Measurements from ENCODE around the gene NFATC2IP. TPM values are rescaled to one million over a fixed set of nuclear protein-coding genes. Genes with fewer than 3 reads are reported as not detected.

Gene NFATC2IP
- total and polyA plus RNA-seq, 2 of the 13 experiments (the other 11 are each of a cell fraction or from before 2014, with no cell fraction given): 32.1 to 48.5 TPM

DNA sequence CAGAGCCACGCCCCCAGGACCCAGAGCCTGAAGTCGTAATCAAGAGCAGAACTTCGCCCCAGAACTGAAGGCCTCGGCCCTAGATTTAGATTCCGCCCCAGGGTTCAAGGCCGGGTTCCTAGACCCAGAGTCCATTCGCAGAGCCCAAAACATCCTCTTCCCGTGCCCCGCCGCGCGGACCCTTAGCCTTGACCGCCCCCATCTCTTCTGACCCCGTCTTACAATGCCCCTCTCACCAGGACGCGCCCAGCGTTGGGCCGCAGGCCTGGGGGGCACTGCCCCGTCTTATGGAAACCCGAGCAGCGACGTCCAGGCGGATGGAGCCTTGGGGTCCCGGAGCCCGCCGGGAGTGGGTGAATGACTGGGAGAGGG lies 14.0 kb upstream of the NFATC2IP start (continued):
- no peak for TF ChIP-seq PCBP2 (optimal IDR thresholded peaks at IDR 0.05; ENCODE audit: low read depth, low read length, poor library complexity, severe bottlenecking)
- no peak for TF ChIP-seq GLI4 (CRISPR knock-in tag; IDR thresholded peaks at IDR 0.05; ENCODE audit: borderline replicate concordance)
- peak; percentile 12 for TF ChIP-seq SKI (IDR thresholded peaks at IDR 0.05; ENCODE audit: partially characterized antibody)
- TF ChIP-seq ZNF598 (CRISPR knock-in tag; IDR thresholded peaks at IDR 0.05; ENCODE audit: borderline replicate concordance): no peak
- TF ChIP-seq ERF (CRISPR knock-in tag; IDR thresholded peaks at IDR 0.05): no peak
- TF ChIP-seq, protein P1, sequence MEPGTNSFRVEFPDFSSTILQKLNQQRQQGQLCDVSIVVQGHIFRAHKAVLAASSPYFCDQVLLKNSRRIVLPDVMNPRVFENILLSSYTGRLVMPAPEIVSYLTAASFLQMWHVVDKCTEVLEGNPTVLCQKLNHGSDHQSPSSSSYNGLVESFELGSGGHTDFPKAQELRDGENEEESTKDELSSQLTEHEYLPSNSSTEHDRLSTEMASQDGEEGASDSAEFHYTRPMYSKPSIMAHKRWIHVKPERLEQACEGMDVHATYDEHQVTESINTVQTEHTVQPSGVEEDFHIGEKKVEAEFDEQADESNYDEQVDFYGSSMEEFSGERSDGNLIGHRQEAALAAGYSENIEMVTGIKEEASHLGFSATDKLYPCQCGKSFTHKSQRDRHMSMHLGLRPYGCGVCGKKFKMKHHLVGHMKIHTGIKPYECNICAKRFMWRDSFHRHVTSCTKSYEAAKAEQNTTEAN (CRISPR knock-in tag; conservative IDR thresholded peaks at IDR 0.05): 0 out of 2 replicates have a peak, but pooled peaks have one; percentile 62
- TF ChIP-seq MTA1 (CRISPR knock-in tag; IDR thresholded peaks at IDR 0.05; ENCODE audit: borderline replicate concordance): 0 out of 2 replicates have a peak, but pooled peaks have one; percentile 50
- no peak for TF ChIP-seq ZNF33B (CRISPR knock-in tag; IDR thresholded peaks at IDR 0.05)
- TF ChIP-seq GABPA (IDR thresholded peaks at IDR 0.05; ENCODE audit: low read depth, low read length): no peak
- TF ChIP-seq GABPA (CRISPR knock-in tag; IDR thresholded peaks at IDR 0.05; ENCODE audit: low read depth): 0 out of 2 replicates have a peak, but pooled peaks have one; percentile 5
- 0 out of 2 replicates have a peak, but pooled peaks have one; percentile 23 for TF ChIP-seq ZNF891 (CRISPR knock-in tag; IDR thresholded peaks at IDR 0.05)
- TF ChIP-seq ZBTB38 (CRISPR knock-in tag; IDR thresholded peaks at IDR 0.05): peak; percentile 50; the same call in 1 of the 2 replicates
- TF ChIP-seq, protein P2, sequence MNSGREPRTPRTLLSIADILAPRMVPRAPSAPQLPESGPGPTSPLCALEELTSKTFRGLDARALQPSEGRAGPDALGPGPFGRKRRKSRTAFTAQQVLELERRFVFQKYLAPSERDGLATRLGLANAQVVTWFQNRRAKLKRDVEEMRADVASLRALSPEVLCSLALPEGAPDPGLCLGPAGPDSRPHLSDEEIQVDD (CRISPR knock-in tag; IDR thresholded peaks at IDR 0.05; ENCODE audit: borderline replicate concordance): no peak
- TF ChIP-seq CBX2 (IDR thresholded peaks at IDR 0.05; ENCODE audit: low read depth, low read length): no peak
- no peak for TF ChIP-seq CBX2 (CRISPR knock-in tag; IDR thresholded peaks at IDR 0.05; ENCODE audit: low read depth)
- TF ChIP-seq RXRB (CRISPR knock-in tag; IDR thresholded peaks at IDR 0.05; ENCODE audit: borderline replicate concordance): 0 out of 2 replicates have a peak, but pooled peaks have one; percentile 12

All from HepG2 (cell line).